Bronchial epithelial cell (primary cell): ENCODE data around the gene RTRAF. TPM values are rescaled to one million over a fixed set of nuclear protein-coding genes. Genes with fewer than 3 reads are reported as not detected.

Experiments used
- DNase-seq: peaks from one replicate; pipeline ENCODE4 v3.0.0-alpha.2; 2010; ENCODE audit warnings: low read depth
- FAIRE-seq: peaks from 2 replicates; lab custom pipeline; 2011; peaks lifted over from hg19 to GRCh38; lab: Jason Lieb, UNC
- H3K27me3 ChIP-seq: 2 replicates; pipeline ENCODE4 v1.5.1; 2011; ENCODE audit warnings: low read length; ENCODE audit not compliant: control insufficient read depth, insufficient read depth
- H3K36me3 ChIP-seq: 2 replicates; pipeline ENCODE4 v1.5.1; 2011; ENCODE audit warnings: low read length; ENCODE audit not compliant: control insufficient read depth, insufficient read depth
- H3K4me3 ChIP-seq: 2 replicates; pipeline ENCODE4 v1.5.1; 2011; ENCODE audit warnings: mild to moderate bottlenecking, low read depth, low read length, control low read depth
- total RNA-seq: library from RNA; depleted of rRNA; stranded (reverse); fragments of >200 nt; gene quantifications from 2 replicates; pipeline ENCODE4 v1.2.1, GENCODE V29; 2014
- TF ChIP-seq, protein P1 (sequence below): IDR thresholded peaks from 2 replicates; pipeline ENCODE4 v1.5.1; 2011; ENCODE audit warnings: mild to moderate bottlenecking, moderate library complexity, low read length, control low read depth, inconsistent platforms; ENCODE audit not compliant: insufficient read depth, severe bottlenecking

The RTRAF gene
- total RNA-seq, 1 donor from 2014 or later: 69.2 TPM

DNA sequence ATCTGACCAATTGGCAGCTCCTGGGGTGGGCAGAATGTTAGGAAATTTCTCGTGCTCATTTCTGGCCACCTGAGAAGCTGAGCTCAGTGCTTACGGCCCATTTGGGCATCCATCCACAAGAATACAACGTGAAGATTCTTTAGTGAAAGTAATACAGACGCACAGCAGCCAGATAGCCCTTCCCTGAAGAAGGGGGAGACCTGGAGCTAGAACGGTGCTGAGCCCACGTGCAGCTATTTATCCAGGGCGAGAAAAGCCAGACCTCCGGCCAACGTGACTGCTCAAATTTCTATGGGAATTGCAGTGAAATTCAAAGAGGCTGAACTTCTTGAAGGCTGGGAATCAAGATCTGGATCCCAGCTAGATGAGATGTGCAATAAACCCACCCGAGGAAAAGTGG, 58.8 kb downstream of the RTRAF start:
- DNase-seq: no peak
- peaks cover 2% of the 10 kb centered on the region for H3K27me3 ChIP-seq
- TF ChIP-seq, protein P1, sequence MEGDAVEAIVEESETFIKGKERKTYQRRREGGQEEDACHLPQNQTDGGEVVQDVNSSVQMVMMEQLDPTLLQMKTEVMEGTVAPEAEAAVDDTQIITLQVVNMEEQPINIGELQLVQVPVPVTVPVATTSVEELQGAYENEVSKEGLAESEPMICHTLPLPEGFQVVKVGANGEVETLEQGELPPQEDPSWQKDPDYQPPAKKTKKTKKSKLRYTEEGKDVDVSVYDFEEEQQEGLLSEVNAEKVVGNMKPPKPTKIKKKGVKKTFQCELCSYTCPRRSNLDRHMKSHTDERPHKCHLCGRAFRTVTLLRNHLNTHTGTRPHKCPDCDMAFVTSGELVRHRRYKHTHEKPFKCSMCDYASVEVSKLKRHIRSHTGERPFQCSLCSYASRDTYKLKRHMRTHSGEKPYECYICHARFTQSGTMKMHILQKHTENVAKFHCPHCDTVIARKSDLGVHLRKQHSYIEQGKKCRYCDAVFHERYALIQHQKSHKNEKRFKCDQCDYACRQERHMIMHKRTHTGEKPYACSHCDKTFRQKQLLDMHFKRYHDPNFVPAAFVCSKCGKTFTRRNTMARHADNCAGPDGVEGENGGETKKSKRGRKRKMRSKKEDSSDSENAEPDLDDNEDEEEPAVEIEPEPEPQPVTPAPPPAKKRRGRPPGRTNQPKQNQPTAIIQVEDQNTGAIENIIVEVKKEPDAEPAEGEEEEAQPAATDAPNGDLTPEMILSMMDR: no peak
- FAIRE-seq: no peak
- no peaks in the 10 kb centered on the region for H3K36me3 ChIP-seq
- no peak overlapping the region for H3K4me3 ChIP-seq

DNA sequence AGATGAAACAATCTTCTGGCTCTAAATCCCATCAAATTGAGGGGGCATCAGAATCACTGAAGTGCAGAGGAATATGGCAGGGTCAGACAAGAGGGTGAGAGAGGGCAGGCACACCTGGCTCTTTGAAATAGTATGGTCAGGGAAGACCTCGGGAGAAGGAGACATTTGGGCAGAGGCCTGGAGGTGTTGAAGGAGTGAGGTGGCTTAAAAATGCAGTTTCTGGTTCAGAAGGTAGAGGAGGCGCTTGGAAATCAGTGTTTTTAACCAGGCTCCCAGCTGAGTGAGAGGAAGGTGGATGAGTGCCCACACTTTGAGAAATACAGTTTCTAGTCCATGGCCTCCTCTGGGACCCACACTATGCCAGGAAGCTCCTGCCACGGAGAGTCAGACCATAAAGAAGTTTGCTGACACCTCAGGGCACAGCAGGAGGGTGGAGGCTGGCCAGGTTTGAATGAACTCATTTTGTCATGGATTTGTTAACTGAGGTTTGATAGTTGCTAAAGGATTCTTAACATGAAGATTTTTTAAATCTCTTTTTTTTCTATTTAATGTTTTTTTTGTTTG, 59.4 kb downstream of the RTRAF start:
- Histone ChIP-seq H3K36me3 (no peaks in the 10 kb centered on the region), H3K27me3 (peaks cover 2% of the 10 kb centered on the region), H3K4me3 (no peak overlapping the region)
- TF ChIP-seq, protein P1: no peak
- FAIRE-seq (no peak), DNase-seq (no peak)

DNA sequence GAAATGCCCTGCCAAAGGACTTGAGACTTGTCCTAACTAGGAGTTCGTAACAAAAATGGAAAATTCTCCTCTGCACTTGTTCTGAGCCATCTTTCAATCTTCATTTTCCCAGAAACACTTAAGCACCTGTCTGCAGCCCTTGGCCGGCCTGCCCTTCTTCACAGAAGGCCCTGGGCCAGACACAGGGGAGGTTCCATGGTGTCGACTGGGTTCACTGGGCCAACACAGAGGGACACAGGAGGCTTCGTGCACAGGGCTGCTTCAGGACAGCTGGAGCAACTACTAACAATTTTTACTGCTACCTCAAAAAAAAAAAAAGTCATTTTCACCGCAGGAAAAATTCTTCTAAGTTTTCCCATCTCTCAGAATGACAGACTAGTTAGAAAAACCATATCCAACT, 59.9 kb downstream of the RTRAF start:
- DNase-seq: no peak
- TF ChIP-seq, protein P1: no peak
- Histone ChIP-seq H3K4me3 (no peak overlapping the region), H3K27me3 (peaks cover 3% of the 10 kb centered on the region), H3K36me3 (no peaks in the 10 kb centered on the region)
- no peak for FAIRE-seq

DNA sequence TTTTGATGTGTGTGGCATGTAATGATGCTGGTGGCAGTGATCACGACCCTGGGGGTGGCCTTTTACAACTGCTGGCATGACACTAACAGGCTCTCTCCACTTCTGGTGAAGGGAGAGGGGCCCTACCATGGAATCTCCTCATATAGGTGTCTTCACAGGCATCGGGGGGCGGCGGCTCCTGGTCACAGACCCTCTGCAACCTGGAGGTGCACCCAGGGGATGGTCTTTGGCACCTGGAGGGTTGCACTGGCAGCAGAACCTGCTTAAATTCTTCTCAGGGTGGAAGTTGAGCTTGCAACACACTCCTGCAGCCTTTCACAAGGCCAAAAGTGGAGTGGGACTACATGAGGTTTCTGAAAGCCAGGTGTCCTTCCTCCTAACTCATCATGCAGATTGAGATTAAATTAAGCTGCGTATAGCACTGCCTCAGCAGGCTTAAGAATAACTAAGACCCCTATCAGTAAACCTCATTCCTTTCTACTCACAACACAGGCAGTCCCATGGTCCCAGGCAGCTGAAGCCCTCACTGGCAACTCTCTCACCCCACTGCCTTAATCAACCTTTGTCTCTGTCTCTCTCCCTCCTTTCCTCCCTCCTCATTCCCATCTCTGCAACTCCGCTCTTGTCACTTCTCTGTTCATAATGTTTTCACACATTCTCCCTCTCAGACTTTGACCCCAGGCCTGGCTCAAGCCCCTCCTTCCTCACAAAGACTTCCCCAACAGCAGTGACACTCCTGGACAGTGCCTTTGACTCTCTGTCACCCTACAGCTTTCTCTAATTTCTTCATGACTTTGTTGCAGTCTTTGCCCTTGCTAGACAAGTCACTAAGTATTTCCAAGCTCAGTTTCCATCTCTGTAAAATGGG, 60.6 kb downstream of the RTRAF start:
- Histone ChIP-seq H3K36me3 (no peaks in the 10 kb centered on the region), H3K4me3 (no peak overlapping the region), H3K27me3 (peaks cover 3% of the 10 kb centered on the region)
- DNase-seq (no peak), FAIRE-seq (no peak)
- TF ChIP-seq, protein P1: no peak

DNA sequence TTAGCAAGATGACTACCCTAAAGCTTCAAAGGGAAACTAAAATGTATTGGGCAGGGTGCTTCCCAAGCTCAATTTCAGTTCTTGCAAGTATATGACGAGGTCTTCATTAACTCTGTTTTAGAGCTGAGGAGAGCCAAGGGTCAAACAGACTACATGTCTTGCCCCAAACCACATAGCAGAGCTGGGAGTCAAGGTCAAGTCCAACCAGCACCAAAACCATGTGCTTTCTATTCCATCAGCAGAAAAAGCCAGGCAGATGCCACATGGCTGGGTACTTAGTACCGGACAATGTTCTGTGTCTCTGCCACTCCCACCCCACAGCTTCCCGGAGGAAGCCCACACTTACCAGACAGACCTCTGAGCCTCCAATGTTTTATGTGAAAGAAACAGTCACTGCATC, 61.9 kb downstream of the RTRAF start:
- FAIRE-seq (no peak), DNase-seq (no peak)
- Histone ChIP-seq H3K36me3 (no peaks in the 10 kb centered on the region), H3K27me3 (peaks cover 3% of the 10 kb centered on the region), H3K4me3 (no peak overlapping the region)
- TF ChIP-seq, protein P1: no peak
